MCF 10A (cell line): ENCODE measurements around the gene PTTG1. TPM values are rescaled to one million over a fixed set of nuclear protein-coding genes. Genes with fewer than 3 reads are reported as not detected.

Source experiments
- BruUV-seq: library from RNA; stranded (reverse); fragments of 400-500 nt; replicated peaks from 2 replicates; lab custom pipeline; 2021; lab: Mats Ljungman, UMichigan
- CTCF ChIA-PET: fragments of 300-600 bp; sonication (Branson Sonifier 250); formaldehyde crosslinking; extraction: SDS; loops from one replicate; lab custom pipeline; 2021; ENCODE audit warnings: antibody characterized with exemption, inconsistent platforms; lab: Yijun Ruan, JAX
- POLR2A ChIA-PET: fragments of 300-600, 350-650 bp; sonication (Branson Sonifier 250); formaldehyde crosslinking; extraction: SDS; loops from one replicate; lab custom pipeline; 2020; ENCODE audit warnings: antibody characterized with exemption, inconsistent platforms; lab: Yijun Ruan, JAX
- DNase-seq: peaks from one replicate; pipeline ENCODE4 v3.0.0-alpha.2; 2018; ENCODE audit not compliant: unreplicated experiment
- H3K27ac Mint-ChIP-seq: one replicate; pipeline ENCODE4 v1.8.0; 2022; ENCODE audit warnings: mild to moderate bottlenecking, low read depth, mixed read lengths; ENCODE audit not compliant: unreplicated experiment
- H3K27me3 Mint-ChIP-seq: one replicate; pipeline ENCODE4 v1.8.0; 2022; ENCODE audit warnings: mixed read lengths; ENCODE audit not compliant: insufficient read depth, unreplicated experiment
- H3K36me3 Mint-ChIP-seq: one replicate; pipeline ENCODE4 v1.8.0; 2022; ENCODE audit warnings: mild to moderate bottlenecking, moderate library complexity, mixed read lengths; ENCODE audit not compliant: insufficient read depth, unreplicated experiment
- H3K4me1 Mint-ChIP-seq: one replicate; pipeline ENCODE4 v1.8.0; 2022; ENCODE audit warnings: mixed read lengths; ENCODE audit not compliant: insufficient read depth, unreplicated experiment
- H3K4me3 Mint-ChIP-seq: one replicate; pipeline ENCODE4 v1.8.0; 2022; ENCODE audit warnings: mild to moderate bottlenecking, moderate library complexity, mixed read lengths; ENCODE audit not compliant: unreplicated experiment
- H3K9me3 Mint-ChIP-seq: one replicate; pipeline ENCODE4 v1.8.0; 2022; ENCODE audit warnings: mixed read lengths; ENCODE audit not compliant: unreplicated experiment
- CTCF ChIP-seq: fragments of 200-600 bp; IDR thresholded peaks from one replicate; pipeline ENCODE4 v1.8.0; 2022; ENCODE audit warnings: antibody characterized with exemption, mild to moderate bottlenecking; ENCODE audit not compliant: unreplicated experiment
- intact Hi-C: fragments of 100-400 bp; cut with micrococcal nuclease; formaldehyde crosslinking; loops from 2 replicates; pipeline ENCODE4 v1.14.1; 2022
- total RNA-seq: library from RNA; stranded (reverse); gene quantifications from 2 replicates; pipeline ENCODE4 v1.2.3, GENCODE V29; 2022

Gene PTTG1
- total RNA-seq, 1 experiment from 2014 or later, result 119 TPM

- Mint-ChIP-seq H3K4me1 (peaks cover 43% of the 10 kb centered on the region), H3K9me3 (peaks cover 7% of the 10 kb centered on the region), H3K36me3 (peaks cover 35% of the 10 kb centered on the region), H3K27me3 (no peaks in the 10 kb centered on the region), H3K4me3 (peak within 1 kb of the TSS; percentile 99), H3K27ac (peak within 1 kb of the TSS; percentile 99)
- TF ChIP-seq CTCF, result no peak
- intact Hi-C loops, result no loop called here
- POLR2A ChIA-PET, result interaction anchor here (0.5 to 10.5 kb wide), 24 partner anchors 8 to 1689 kb away, joined by 3 to 272 read pairs (median 4); partner anchors contain the start of genes FAM200C and TTC1
- TSS peak; percentile 83 for BruUV-seq
- CTCF ChIA-PET, result interaction anchor here (0.6 to 14.2 kb wide), 13 partner anchors 8 to 1679 kb away, joined by 3 to 197 read pairs (median 4); partner anchors contain the start of gene FAM200C
- DNase-seq, result peak; percentile 98
Measured at GRCh38 chr5:160418561-160419457, 2.8 kb upstream of the PTTG1 start, which contains the start of gene SLU7. SLU7 (minus strand) TSS chr5:160419081; CDS start chr5:160415294, 3,787 bp downstream.

GRCh38 chr5:160419458-160420330 is 2.0 kb upstream of the PTTG1 start:
- intact Hi-C loops, result loop anchor here (5.0 kb wide), 1 partner anchor 418 kb away; no protein-coding TSS in a partner anchor
- CTCF ChIA-PET, result interaction anchor here (0.7 to 14.2 kb wide), 9 partner anchors 9 to 1678 kb away, joined by 3 to 197 read pairs (median 4); partner anchors contain the start of gene FAM200C
- POLR2A ChIA-PET, result interaction anchor here (0.5 to 10.5 kb wide), 20 partner anchors 9 to 1688 kb away, joined by 3 to 272 read pairs (median 4); partner anchors contain the start of genes FAM200C and TTC1
- Mint-ChIP-seq H3K9me3 (peaks cover 7% of the 10 kb centered on the region), H3K36me3 (peaks cover 26% of the 10 kb centered on the region), H3K4me1 (peaks cover 52% of the 10 kb centered on the region), H3K27ac (peak overlapping the region; percentile 99), H3K4me3 (peak overlapping the region; percentile 99), H3K27me3 (no peaks in the 10 kb centered on the region)
- DNase-seq, result no peak
- no TSS peak for BruUV-seq
- TF ChIP-seq CTCF, result no peak

- H3K27ac Mint-ChIP-seq, result peak overlapping the region; percentile 99
- H3K9me3 Mint-ChIP-seq, result peaks cover 7% of the 10 kb centered on the region
- peaks cover 57% of the 10 kb centered on the region for H3K4me1 Mint-ChIP-seq
- no peaks in the 10 kb centered on the region for H3K27me3 Mint-ChIP-seq
- peak overlapping the region; percentile 99 for H3K4me3 Mint-ChIP-seq
- no peak for DNase-seq
- H3K36me3 Mint-ChIP-seq, result peaks cover 20% of the 10 kb centered on the region
- no peak for TF ChIP-seq CTCF
- no TSS peak for BruUV-seq
- intact Hi-C loops, result loop anchor here (5.0 kb wide), 1 partner anchor 417 kb away; no protein-coding TSS in a partner anchor
- ChIA-PET CTCF (interaction anchor here (0.7 to 14.2 kb wide), 3 partner anchors 10 to 398 kb away, joined by 3 to 197 read pairs (median 5); no protein-coding TSS in a partner anchor), POLR2A (interaction anchor here (0.7 to 10.5 kb wide), 6 partner anchors 9 to 417 kb away, joined by 3 to 272 read pairs (median 8); partner anchors contain the start of genes FAM200C and TTC1)
Measured at GRCh38 chr5:160420331-160420610, 1.4 kb upstream of the PTTG1 start.
